Measurements from ENCODE around the gene SLC6A3. TPM values are rescaled to one million over a fixed set of nuclear protein-coding genes. Genes with fewer than 3 reads are reported as not detected.
A peak's percentile ranks its signal among the peaks of the same experiment; 100 is the strongest.

Gene SLC6A3
- total RNA-seq, 4 donors from 2014 or later: 0.16 TPM; not detected in 3

GRCh38 chr5:1439388-1440097 is 5.7 kb downstream of the SLC6A3 start:
- H3K36me3 ChIP-seq: no peaks in the 10 kb centered on the region
- TF ChIP-seq POLR2A (IDR thresholded peaks at IDR 0.05) (no peak), EP300 (IDR thresholded peaks at IDR 0.05) (no peak), POLR2AphosphoS5 (IDR thresholded peaks at IDR 0.05) (no peak), CTCF (IDR thresholded peaks at IDR 0.05) (no peak)
- H3K9me3 ChIP-seq: no peaks in the 10 kb centered on the region
- no peak overlapping the region for H3K27ac ChIP-seq
- peak in 1 of 2 donors; percentile 72 for DNase-seq (ENCODE audit: low spot score in 2 of 2)
- H3K4me3 ChIP-seq: no peak overlapping the region
- peaks cover 1% of the 10 kb centered on the region for H3K4me1 ChIP-seq
- H3K27me3 ChIP-seq: peaks cover 56% of the 10 kb centered on the region
- 86% methylated on average over 14 of the region's 15 CpGs for WGBS

- DNase-seq (ENCODE audit: low spot score in 2 of 2): peak in 1 of 2 donors; percentile 74
- Histone ChIP-seq H3K36me3 (no peaks in the 10 kb centered on the region), H3K9me3 (no peaks in the 10 kb centered on the region), H3K4me1 (no peaks in the 10 kb centered on the region), H3K27ac (no peak overlapping the region), H3K4me3 (no peak overlapping the region), H3K27me3 (peaks cover 52% of the 10 kb centered on the region)
- WGBS: 90% methylated on average over 12 of the region's 21 CpGs
- TF ChIP-seq POLR2AphosphoS5 (IDR thresholded peaks at IDR 0.05) (no peak), EP300 (IDR thresholded peaks at IDR 0.05) (no peak), CTCF (IDR thresholded peaks at IDR 0.05) (no peak), POLR2A (IDR thresholded peaks at IDR 0.05) (no peak)
These were observed 6.4 kb downstream of the SLC6A3 start for GRCh38 chr5:1438871-1439270.

- no peaks in the 10 kb centered on the region for H3K36me3 ChIP-seq
- H3K4me1 ChIP-seq: no peaks in the 10 kb centered on the region
- peak in 1 of 2 donors; percentile 75 for DNase-seq (ENCODE audit: low spot score in 2 of 2)
- H3K4me3 ChIP-seq: no peak overlapping the region
- no peaks in the 10 kb centered on the region for H3K9me3 ChIP-seq
- H3K27me3 ChIP-seq: peaks cover 43% of the 10 kb centered on the region
- TF ChIP-seq POLR2AphosphoS5 (IDR thresholded peaks at IDR 0.05) (no peak), POLR2A (IDR thresholded peaks at IDR 0.05) (no peak), EP300 (IDR thresholded peaks at IDR 0.05) (no peak), CTCF (IDR thresholded peaks at IDR 0.05) (no peak)
- 88% methylated on average over 25 of the region's 25 CpGs for WGBS
- H3K27ac ChIP-seq: no peak overlapping the region
These were observed 7.2 kb downstream of the SLC6A3 start for GRCh38 chr5:1437876-1438559.

GRCh38 chr5:1437226-1437829 is 7.9 kb downstream of the SLC6A3 start:
- no peaks in the 10 kb centered on the region for H3K36me3 ChIP-seq
- H3K27me3 ChIP-seq: peaks cover 37% of the 10 kb centered on the region
- H3K4me1 ChIP-seq: no peaks in the 10 kb centered on the region
- no peak overlapping the region for H3K27ac ChIP-seq
- WGBS: 45% methylated on average over 11 of the region's 11 CpGs
- DNase-seq (ENCODE audit: low spot score in 2 of 2): no peak
- no peaks in the 10 kb centered on the region for H3K9me3 ChIP-seq
- no peak for TF ChIP-seq CTCF (IDR thresholded peaks at IDR 0.05)
- no peak for TF ChIP-seq EP300 (IDR thresholded peaks at IDR 0.05)
- TF ChIP-seq POLR2A (IDR thresholded peaks at IDR 0.05): no peak
- TF ChIP-seq POLR2AphosphoS5 (IDR thresholded peaks at IDR 0.05): no peak
- no peak overlapping the region for H3K4me3 ChIP-seq

- no peak for DNase-seq (ENCODE audit: low spot score in 2 of 2)
- Histone ChIP-seq H3K9me3 (no peaks in the 10 kb centered on the region), H3K4me1 (no peaks in the 10 kb centered on the region), H3K27ac (no peak overlapping the region), H3K36me3 (no peaks in the 10 kb centered on the region), H3K4me3 (no peak overlapping the region), H3K27me3 (peaks cover 30% of the 10 kb centered on the region)
- 89% methylated on average over 16 of the region's 16 CpGs for WGBS
- TF ChIP-seq POLR2A (IDR thresholded peaks at IDR 0.05): no peak
- TF ChIP-seq POLR2AphosphoS5 (IDR thresholded peaks at IDR 0.05): no peak
- TF ChIP-seq EP300 (IDR thresholded peaks at IDR 0.05): no peak
- no peak for TF ChIP-seq CTCF (IDR thresholded peaks at IDR 0.05)
These were observed 8.6 kb downstream of the SLC6A3 start for GRCh38 chr5:1436681-1437080.

Measured in suprapubic skin (tissue), 4 donors.